Fibroblast of lung (primary cell): ENCODE results near the gene SNX2. TPM values are rescaled to one million over a fixed set of nuclear protein-coding genes. Genes with fewer than 3 reads are reported as not detected.

Source experiments
- DNase-seq, 2 donors: peaks; one replicate each; pipeline versions ENCODE4 v3.0.0 to v3.0.0-alpha.2; 2010; ENCODE audit warnings: low read depth in 2 of 2
- H2AFZ ChIP-seq: 2 replicates; pipeline ENCODE4 v1.5.1; 2012; ENCODE audit warnings: low read length, control low read depth, inconsistent platforms
- H3K27ac ChIP-seq: 2 replicates; pipeline ENCODE4 v1.5.1; 2011; ENCODE audit warnings: low read length, control low read depth; ENCODE audit not compliant: insufficient read depth
- H3K27me3 ChIP-seq: 2 replicates; pipeline ENCODE4 v1.5.1; 2011; ENCODE audit warnings: mild to moderate bottlenecking, low read length; ENCODE audit not compliant: control insufficient read depth, insufficient read depth
- H3K36me3 ChIP-seq: 2 replicates; pipeline ENCODE4 v1.5.1; 2011; ENCODE audit warnings: low read length; ENCODE audit not compliant: control insufficient read depth, insufficient read depth
- H3K4me1 ChIP-seq: 2 replicates; pipeline ENCODE4 v1.5.1; 2011; ENCODE audit warnings: low read length; ENCODE audit not compliant: control insufficient read depth, insufficient read depth; ENCODE audit errors: extremely low read depth
- H3K4me2 ChIP-seq: 2 replicates; pipeline ENCODE4 v1.5.1; 2011; ENCODE audit warnings: low read length, control low read depth; ENCODE audit not compliant: insufficient read depth; ENCODE audit errors: extremely low read depth
- H3K4me3 ChIP-seq, 4 experiments: fragments of 200-600 bp in 1 of 4; sonication (generic) in 1 of 4; replicated peaks in 1 of 4; 2 replicates each; pipeline ENCODE4 v1.5.1; 2011 to 2016; ENCODE audit warnings: low read length in 4 of 4, low read depth in 3 of 4, mild to moderate bottlenecking in 3 of 4, control low read depth in 2 of 4, inconsistent platforms in 1 of 4, mixed read lengths in 1 of 4; ENCODE audit not compliant: insufficient read depth in 1 of 4; ENCODE audit errors: control extremely low read depth in 1 of 4
- H3K79me2 ChIP-seq: 2 replicates; pipeline ENCODE4 v1.5.1; 2012; ENCODE audit warnings: mild to moderate bottlenecking, low read length, inconsistent platforms; ENCODE audit not compliant: control insufficient read depth, insufficient read depth
- H3K9ac ChIP-seq: 2 replicates; pipeline ENCODE4 v1.5.1; 2011; ENCODE audit warnings: mild to moderate bottlenecking, low read length, control low read depth; ENCODE audit not compliant: insufficient read depth
- H3K9me3 ChIP-seq: 2 replicates; pipeline ENCODE4 v1.5.1; 2012; ENCODE audit warnings: low read depth, low read length; ENCODE audit not compliant: control insufficient read depth, insufficient read depth
- H4K20me1 ChIP-seq: 2 replicates; pipeline ENCODE4 v1.5.1; 2011; ENCODE audit warnings: low read length; ENCODE audit not compliant: control insufficient read depth, insufficient read depth; ENCODE audit errors: extremely low read depth
- EZH2 ChIP-seq: IDR thresholded peaks from 2 replicates; pipeline ENCODE4 v1.5.1; 2012; ENCODE audit warnings: low read length, control low read depth, mild to moderate bottlenecking; ENCODE audit errors: missing control alignments
- polyA plus RNA-seq, 2 donors: library from polyadenylated mRNA; depleted of rRNA in 1 of 2; stranded (reverse) in 1 of 2; unstranded in 1 of 2; fragments of >200 nt; gene quantifications; 2 replicates each; pipeline ENCODE4 v1.2.1, GENCODE V29; 2011 to 2012; ENCODE audit warnings: missing spikeins in 1 of 2
- total RNA-seq: library from RNA; depleted of rRNA; stranded (reverse); fragments of >200 nt; gene quantifications from 2 replicates; pipeline ENCODE4 v1.2.1, GENCODE V29; 2014
- TF ChIP-seq, protein P1 (sequence below), 2 donors: IDR thresholded peaks in 1 of 2; conservative IDR thresholded peaks in 1 of 2; 1 replicate in 1 of 2; 2 replicates in 1 of 2; pipeline ENCODE4 v1.5.1; 2011 to 2012; ENCODE audit warnings: low read length in 2 of 2, control low read depth in 1 of 2, inconsistent platforms in 1 of 2, low read depth in 1 of 2, mild to moderate bottlenecking in 1 of 2

SNX2 gene
- total and polyA plus RNA-seq, 2 donors (not counting 1 experiment from before 2014, with no cell fraction given): 73.5 to 123 TPM

DNA sequence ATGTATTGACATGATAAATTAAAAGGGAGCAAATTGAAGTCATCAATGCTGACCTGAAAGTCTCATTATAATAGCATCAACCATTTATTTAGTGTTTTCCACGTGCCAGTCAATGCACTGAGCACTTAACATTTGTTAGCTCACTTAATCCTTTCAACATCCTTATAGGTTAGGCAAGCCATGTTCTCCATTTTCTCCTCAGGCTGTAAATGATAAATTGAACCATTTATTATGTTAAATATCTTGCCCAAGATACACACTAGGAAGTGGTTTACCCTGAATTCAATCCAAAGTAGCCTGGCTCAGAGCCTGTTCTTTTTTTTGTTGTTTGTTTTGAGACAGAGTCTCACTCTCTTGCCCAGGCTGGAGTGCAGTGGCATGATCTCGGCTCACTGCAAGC is 25.0 kb upstream of the SNX2 start:
- no peak overlapping the region for H3K4me2 ChIP-seq
- H3K27ac ChIP-seq: no peak overlapping the region
- H3K9ac ChIP-seq: no peak overlapping the region
- no peaks in the 10 kb centered on the region for H3K27me3 ChIP-seq
- H2AFZ ChIP-seq: no peak overlapping the region
- H4K20me1 ChIP-seq: no peaks in the 10 kb centered on the region
- no peaks in the 10 kb centered on the region for H3K79me2 ChIP-seq
- no peak overlapping the region for H3K4me3 ChIP-seq
- peak in 1 of 2 donors; percentile 24 for DNase-seq
- no peaks in the 10 kb centered on the region for H3K4me1 ChIP-seq
- no peak for TF ChIP-seq EZH2
- TF ChIP-seq, protein P1, sequence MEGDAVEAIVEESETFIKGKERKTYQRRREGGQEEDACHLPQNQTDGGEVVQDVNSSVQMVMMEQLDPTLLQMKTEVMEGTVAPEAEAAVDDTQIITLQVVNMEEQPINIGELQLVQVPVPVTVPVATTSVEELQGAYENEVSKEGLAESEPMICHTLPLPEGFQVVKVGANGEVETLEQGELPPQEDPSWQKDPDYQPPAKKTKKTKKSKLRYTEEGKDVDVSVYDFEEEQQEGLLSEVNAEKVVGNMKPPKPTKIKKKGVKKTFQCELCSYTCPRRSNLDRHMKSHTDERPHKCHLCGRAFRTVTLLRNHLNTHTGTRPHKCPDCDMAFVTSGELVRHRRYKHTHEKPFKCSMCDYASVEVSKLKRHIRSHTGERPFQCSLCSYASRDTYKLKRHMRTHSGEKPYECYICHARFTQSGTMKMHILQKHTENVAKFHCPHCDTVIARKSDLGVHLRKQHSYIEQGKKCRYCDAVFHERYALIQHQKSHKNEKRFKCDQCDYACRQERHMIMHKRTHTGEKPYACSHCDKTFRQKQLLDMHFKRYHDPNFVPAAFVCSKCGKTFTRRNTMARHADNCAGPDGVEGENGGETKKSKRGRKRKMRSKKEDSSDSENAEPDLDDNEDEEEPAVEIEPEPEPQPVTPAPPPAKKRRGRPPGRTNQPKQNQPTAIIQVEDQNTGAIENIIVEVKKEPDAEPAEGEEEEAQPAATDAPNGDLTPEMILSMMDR (conservative IDR thresholded peaks at IDR 0.05 in 1 of 2, IDR thresholded peaks at IDR 0.05 in 1 of 2; ENCODE audit: low read depth in 1 of 2, low read length in 2 of 2): no peak
- no peaks in the 10 kb centered on the region for H3K36me3 ChIP-seq
- H3K9me3 ChIP-seq: no peaks in the 10 kb centered on the region

DNA sequence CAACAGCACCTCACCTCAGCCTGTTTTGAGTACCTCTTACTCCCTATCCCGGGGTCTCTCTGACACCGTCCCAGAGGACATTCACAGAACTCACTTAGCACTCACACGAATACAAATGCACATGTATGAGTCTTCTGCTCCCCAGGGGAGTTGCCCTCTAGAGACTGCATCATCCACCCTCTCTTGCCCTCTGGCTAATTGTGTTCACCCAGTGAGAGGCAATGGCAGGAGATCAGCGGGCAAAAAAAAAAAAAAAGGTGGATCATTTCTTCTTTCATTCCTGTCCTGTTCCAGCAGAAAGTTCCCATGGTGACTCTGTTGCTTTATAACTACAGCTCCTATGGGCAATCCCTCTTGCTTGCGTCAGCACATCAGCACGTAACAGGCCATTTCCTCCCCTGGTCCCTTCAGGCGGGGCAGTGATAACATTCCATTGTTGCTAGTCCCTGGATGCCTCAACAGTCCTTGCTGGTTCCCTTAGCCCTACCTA is 23.5 kb upstream of the SNX2 start:
- no peaks in the 10 kb centered on the region for H3K27me3 ChIP-seq
- DNase-seq: peak; percentile 21 to 75
- H3K4me3 ChIP-seq: no peak overlapping the region
- no peaks in the 10 kb centered on the region for H3K36me3 ChIP-seq
- H3K79me2 ChIP-seq: no peaks in the 10 kb centered on the region
- no peak overlapping the region for H2AFZ ChIP-seq
- no peaks in the 10 kb centered on the region for H4K20me1 ChIP-seq
- no peak overlapping the region for H3K4me2 ChIP-seq
- H3K9me3 ChIP-seq: no peaks in the 10 kb centered on the region
- TF ChIP-seq, protein P1 (conservative IDR thresholded peaks at IDR 0.05 in 1 of 2, IDR thresholded peaks at IDR 0.05 in 1 of 2; ENCODE audit: low read depth in 1 of 2, low read length in 2 of 2): no peak
- H3K9ac ChIP-seq: no peak overlapping the region
- peaks cover 4% of the 10 kb centered on the region for H3K4me1 ChIP-seq
- no peak overlapping the region for H3K27ac ChIP-seq

DNA sequence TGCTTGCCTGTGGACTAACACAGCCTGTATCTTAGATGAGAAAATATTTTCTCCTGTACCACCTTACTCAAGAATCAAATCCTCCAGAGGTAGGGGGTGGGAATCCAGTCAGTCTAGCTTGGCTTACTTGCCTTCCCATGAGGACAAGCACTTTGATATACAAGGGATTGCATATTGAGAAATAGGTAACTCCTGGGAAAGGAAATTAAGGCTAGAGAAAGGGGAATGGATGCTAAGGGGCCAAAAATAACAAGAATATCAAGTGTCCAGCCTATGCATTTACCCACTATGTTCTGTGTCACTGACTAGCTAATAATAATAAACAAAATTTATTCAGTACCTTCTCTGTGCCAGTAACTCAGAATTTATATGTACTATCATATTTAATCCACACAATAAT is 21.4 kb upstream of the SNX2 start:
- Histone ChIP-seq H3K9ac (no peak overlapping the region), H3K27ac (no peak overlapping the region), H3K36me3 (no peaks in the 10 kb centered on the region), H3K4me3 (no peak overlapping the region), H3K4me1 (peaks cover 4% of the 10 kb centered on the region), H3K4me2 (no peak overlapping the region), H2AFZ (no peak overlapping the region), H3K79me2 (no peaks in the 10 kb centered on the region), H3K27me3 (no peaks in the 10 kb centered on the region), H3K9me3 (no peaks in the 10 kb centered on the region), H4K20me1 (no peaks in the 10 kb centered on the region)
- peak in 1 of 2 donors; percentile 64 for DNase-seq
- TF ChIP-seq, protein P1 (conservative IDR thresholded peaks at IDR 0.05 in 1 of 2, IDR thresholded peaks at IDR 0.05 in 1 of 2; ENCODE audit: low read depth in 1 of 2, low read length in 2 of 2): no peak
